ENCODE data around the gene PIK3CA.

DNA sequence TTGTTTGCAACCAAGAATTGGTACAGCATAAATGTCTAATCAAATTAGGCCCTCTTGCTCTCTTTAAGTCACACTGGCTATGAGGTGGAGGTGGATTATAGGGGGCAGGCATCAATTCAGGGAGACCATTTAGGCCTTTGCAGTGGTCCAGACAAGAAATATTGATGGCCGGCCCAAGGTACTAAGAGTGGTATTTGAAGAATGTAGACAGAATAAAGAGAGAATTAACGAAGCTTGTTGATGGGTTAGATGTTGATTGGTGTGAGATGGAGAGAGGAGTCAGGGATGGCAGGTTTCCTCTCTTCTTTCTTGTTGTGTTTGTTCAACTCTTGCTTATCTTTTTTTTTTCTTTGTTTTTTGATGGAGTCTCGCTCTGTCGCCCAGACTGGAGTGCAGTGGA is 48.5 kb downstream of the PIK3CA start:
- no peak for TF ChIP-seq EZH2 (IDR thresholded peaks at IDR 0.05; ENCODE audit: insufficient read depth, low read length)
- TF ChIP-seq, protein P1, sequence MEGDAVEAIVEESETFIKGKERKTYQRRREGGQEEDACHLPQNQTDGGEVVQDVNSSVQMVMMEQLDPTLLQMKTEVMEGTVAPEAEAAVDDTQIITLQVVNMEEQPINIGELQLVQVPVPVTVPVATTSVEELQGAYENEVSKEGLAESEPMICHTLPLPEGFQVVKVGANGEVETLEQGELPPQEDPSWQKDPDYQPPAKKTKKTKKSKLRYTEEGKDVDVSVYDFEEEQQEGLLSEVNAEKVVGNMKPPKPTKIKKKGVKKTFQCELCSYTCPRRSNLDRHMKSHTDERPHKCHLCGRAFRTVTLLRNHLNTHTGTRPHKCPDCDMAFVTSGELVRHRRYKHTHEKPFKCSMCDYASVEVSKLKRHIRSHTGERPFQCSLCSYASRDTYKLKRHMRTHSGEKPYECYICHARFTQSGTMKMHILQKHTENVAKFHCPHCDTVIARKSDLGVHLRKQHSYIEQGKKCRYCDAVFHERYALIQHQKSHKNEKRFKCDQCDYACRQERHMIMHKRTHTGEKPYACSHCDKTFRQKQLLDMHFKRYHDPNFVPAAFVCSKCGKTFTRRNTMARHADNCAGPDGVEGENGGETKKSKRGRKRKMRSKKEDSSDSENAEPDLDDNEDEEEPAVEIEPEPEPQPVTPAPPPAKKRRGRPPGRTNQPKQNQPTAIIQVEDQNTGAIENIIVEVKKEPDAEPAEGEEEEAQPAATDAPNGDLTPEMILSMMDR (IDR thresholded peaks at IDR 0.05; ENCODE audit: insufficient read depth, low read depth, low read length), result no peak
